Keratinocyte (primary cell): ENCODE data around the gene ABAT. TPM values are rescaled to one million over a fixed set of nuclear protein-coding genes. Genes with fewer than 3 reads are reported as not detected.

ENCODE experiments used
- DNase-seq: peaks from one replicate; pipeline ENCODE4 v3.0.0-alpha.2; 2011; ENCODE audit warnings: low read depth, missing footprints, low spot score
- FAIRE-seq: peaks from 2 replicates; lab custom pipeline; 2011; peaks lifted over from hg19 to GRCh38; lab: Jason Lieb, UNC
- H2AFZ ChIP-seq: 2 replicates; pipeline ENCODE4 v1.6.0; 2012; ENCODE audit warnings: low read length, control low read depth, inconsistent platforms; ENCODE audit not compliant: control insufficient read depth
- H3K27ac ChIP-seq: 2 replicates; pipeline ENCODE4 v1.5.1; 2011; ENCODE audit warnings: low read length; ENCODE audit not compliant: control insufficient read depth, insufficient read depth
- H3K27me3 ChIP-seq: 3 replicates; pipeline ENCODE4 v1.6.0; 2011; ENCODE audit warnings: low read length; ENCODE audit not compliant: control insufficient read depth, insufficient read depth; ENCODE audit errors: extremely low read depth
- H3K36me3 ChIP-seq, 2 experiments: 2 replicates in 1 of 2; 3 replicates in 1 of 2; pipeline ENCODE4 v1.5.1; 2011; ENCODE audit warnings: low read length in 2 of 2, mild to moderate bottlenecking in 1 of 2; ENCODE audit not compliant: control insufficient read depth in 2 of 2, insufficient read depth in 2 of 2; ENCODE audit errors: extremely low read depth in 1 of 2
- H3K4me1 ChIP-seq: 3 replicates; pipeline ENCODE4 v1.5.1; 2011; ENCODE audit warnings: low read length; ENCODE audit not compliant: control insufficient read depth, insufficient read depth; ENCODE audit errors: extremely low read depth
- H3K4me2 ChIP-seq: 3 replicates; pipeline ENCODE4 v1.6.0; 2011; ENCODE audit warnings: low read depth, low read length; ENCODE audit not compliant: control insufficient read depth, insufficient read depth; ENCODE audit errors: extremely low read depth
- H3K4me3 ChIP-seq, 3 experiments: fragments of 200-600 bp in 1 of 3; sonication (generic) in 1 of 3; 2 replicates in 2 of 3; 3 replicates in 1 of 3; pipeline ENCODE4 v1.5.1; 2011 to 2016; ENCODE audit warnings: low read length in 3 of 3, mild to moderate bottlenecking in 3 of 3, control low read depth in 2 of 3, inconsistent platforms in 1 of 3, low read depth in 1 of 3, mixed read lengths in 1 of 3, mixed run types in 1 of 3, moderate library complexity in 1 of 3; ENCODE audit not compliant: control insufficient read depth in 2 of 3, insufficient read depth in 2 of 3; ENCODE audit errors: extremely low read depth in 1 of 3
- H3K79me2 ChIP-seq: 2 replicates; pipeline ENCODE4 v1.6.0; 2012; ENCODE audit warnings: low read length; ENCODE audit not compliant: control insufficient read depth, insufficient read depth
- H3K9ac ChIP-seq: 3 replicates; pipeline ENCODE4 v1.6.0; 2011; ENCODE audit warnings: low read length; ENCODE audit not compliant: control insufficient read depth, insufficient read depth; ENCODE audit errors: extremely low read depth
- H3K9me1 ChIP-seq: 3 replicates; pipeline ENCODE4 v1.6.0; 2011; ENCODE audit warnings: low read length; ENCODE audit not compliant: control insufficient read depth, insufficient read depth; ENCODE audit errors: extremely low read depth
- H3K9me3 ChIP-seq: 2 replicates; pipeline ENCODE4 v1.5.1; 2012; ENCODE audit warnings: low read depth, low read length; ENCODE audit not compliant: control insufficient read depth
- H4K20me1 ChIP-seq: 3 replicates; pipeline ENCODE4 v1.6.0; 2011; ENCODE audit warnings: low read length; ENCODE audit not compliant: control insufficient read depth, insufficient read depth; ENCODE audit errors: extremely low read depth
- CTCF ChIP-seq, 3 experiments: IDR thresholded peaks in 1 of 3; conservative IDR thresholded peaks in 1 of 3; optimal IDR thresholded peaks in 1 of 3; 2 replicates in 2 of 3; 3 replicates in 1 of 3; pipeline versions ENCODE3 to v1.5.1; 2011; ENCODE audit warnings: low read length in 3 of 3, mild to moderate bottlenecking in 3 of 3, moderate library complexity in 2 of 3, control low read depth in 1 of 3, inconsistent platforms in 1 of 3; ENCODE audit not compliant: insufficient read depth in 2 of 3; ENCODE audit errors: extremely low read depth in 1 of 3
- EZH2 ChIP-seq: IDR thresholded peaks from one replicate; pipeline ENCODE4 v1.6.1; 2012; ENCODE audit warnings: inconsistent platforms, mild to moderate bottlenecking, low read length, moderate library complexity
- dilution Hi-C: fragments of 300-500 bp; cut with MboI; formaldehyde crosslinking; loops from one replicate; pipeline ENCODE4 v1.7.0; 2020; ENCODE audit warnings: low sequenced_read_pairs; ENCODE audit not compliant: extremely low pct_ligation_motif_present
- polyA plus RNA-seq, 5 experiments: library from polyadenylated mRNA; depleted of rRNA in 3 of 5; stranded (reverse) in 3 of 5; stranded (forward) in 1 of 5; unstranded in 1 of 5; fragments of >200 nt; gene quantifications; 1 replicate in 1 of 5; 2 replicates in 3 of 5; 3 replicates in 1 of 5; pipeline versions ENCODE4 v1.2.1 to v1.2.3, GENCODE V29; 2011 to 2012; ENCODE audit warnings: missing spikeins in 2 of 5, low read depth in 1 of 5, low replicate concordance in 1 of 5

ABAT gene
- polyA plus RNA-seq, 1 donor (not counting 4 experiments of a cell fraction or from before 2014, with no cell fraction given): 13.7 TPM

- H2AFZ ChIP-seq: no peak overlapping the region
- H3K27me3 ChIP-seq: no peaks in the 10 kb centered on the region
- H3K4me3 ChIP-seq: no peak overlapping the region
- no peaks in the 10 kb centered on the region for H3K9me1 ChIP-seq
- no peaks in the 10 kb centered on the region for H3K79me2 ChIP-seq
- TF ChIP-seq CTCF (optimal IDR thresholded peaks at IDR 0.05 in 1 of 3, IDR thresholded peaks at IDR 0.05 in 1 of 3, conservative IDR thresholded peaks at IDR 0.05 in 1 of 3; ENCODE audit: extremely low read depth in 1 of 3, insufficient read depth in 2 of 3, low read length in 3 of 3): no peak
- TF ChIP-seq EZH2: no peak
- no peaks in the 10 kb centered on the region for H4K20me1 ChIP-seq
- H3K4me1 ChIP-seq: no peaks in the 10 kb centered on the region
- no peak overlapping the region for H3K4me2 ChIP-seq
- H3K9me3 ChIP-seq: peaks cover 4% of the 10 kb centered on the region
- no peak overlapping the region for H3K9ac ChIP-seq
- no peaks in the 10 kb centered on the region for H3K36me3 ChIP-seq
- FAIRE-seq (no peak), DNase-seq (no peak)
- no peak overlapping the region for H3K27ac ChIP-seq
- dilution Hi-C loops: no loop called here
Observed at GRCh38 chr16:8720967-8721308, 46.5 kb downstream of the ABAT start.

GRCh38 chr16:8721336-8722024, 47.1 kb downstream of the ABAT start:
- H3K4me2 ChIP-seq: no peak overlapping the region
- no peaks in the 10 kb centered on the region for H4K20me1 ChIP-seq
- H3K4me3 ChIP-seq: no peak overlapping the region
- dilution Hi-C loops: no loop called here
- no peak for TF ChIP-seq CTCF (optimal IDR thresholded peaks at IDR 0.05 in 1 of 3, IDR thresholded peaks at IDR 0.05 in 1 of 3, conservative IDR thresholded peaks at IDR 0.05 in 1 of 3; ENCODE audit: extremely low read depth in 1 of 3, insufficient read depth in 2 of 3, low read length in 3 of 3)
- TF ChIP-seq EZH2: no peak
- FAIRE-seq (no peak), DNase-seq (no peak)
- peaks cover 4% of the 10 kb centered on the region for H3K9me3 ChIP-seq
- H3K79me2 ChIP-seq: no peaks in the 10 kb centered on the region
- H3K9ac ChIP-seq: no peak overlapping the region
- no peaks in the 10 kb centered on the region for H3K27me3 ChIP-seq
- H3K4me1 ChIP-seq: no peaks in the 10 kb centered on the region
- no peak overlapping the region for H3K27ac ChIP-seq
- H2AFZ ChIP-seq: no peak overlapping the region
- no peaks in the 10 kb centered on the region for H3K9me1 ChIP-seq
- no peaks in the 10 kb centered on the region for H3K36me3 ChIP-seq
